PC-3 (cell line): ENCODE data around the gene TMEM87B.

Source experiments
- EZH2 ChIP-seq: fragments of 300-600 bp; sonication (generic); IDR thresholded peaks from one replicate; pipeline ENCODE4 v1.6.1; 2017; ENCODE audit warnings: antibody characterized with exemption, mild to moderate bottlenecking, low read length; ENCODE audit not compliant: unreplicated experiment
- EZH2phosphoT487 ChIP-seq: fragments of 300-600 bp; sonication (generic); IDR thresholded peaks from 2 replicates; pipeline ENCODE4 v1.6.1; 2018; ENCODE audit warnings: mild to moderate bottlenecking, antibody characterized with exemption, low read length, borderline replicate concordance
- TF ChIP-seq, protein P1 (sequence below): fragments of 300-600 bp; sonication (generic); conservative IDR thresholded peaks from 2 replicates; pipeline ENCODE4 v1.5.1; 2017; ENCODE audit warnings: antibody characterized with exemption, low read depth, mild to moderate bottlenecking, low read length

DNA sequence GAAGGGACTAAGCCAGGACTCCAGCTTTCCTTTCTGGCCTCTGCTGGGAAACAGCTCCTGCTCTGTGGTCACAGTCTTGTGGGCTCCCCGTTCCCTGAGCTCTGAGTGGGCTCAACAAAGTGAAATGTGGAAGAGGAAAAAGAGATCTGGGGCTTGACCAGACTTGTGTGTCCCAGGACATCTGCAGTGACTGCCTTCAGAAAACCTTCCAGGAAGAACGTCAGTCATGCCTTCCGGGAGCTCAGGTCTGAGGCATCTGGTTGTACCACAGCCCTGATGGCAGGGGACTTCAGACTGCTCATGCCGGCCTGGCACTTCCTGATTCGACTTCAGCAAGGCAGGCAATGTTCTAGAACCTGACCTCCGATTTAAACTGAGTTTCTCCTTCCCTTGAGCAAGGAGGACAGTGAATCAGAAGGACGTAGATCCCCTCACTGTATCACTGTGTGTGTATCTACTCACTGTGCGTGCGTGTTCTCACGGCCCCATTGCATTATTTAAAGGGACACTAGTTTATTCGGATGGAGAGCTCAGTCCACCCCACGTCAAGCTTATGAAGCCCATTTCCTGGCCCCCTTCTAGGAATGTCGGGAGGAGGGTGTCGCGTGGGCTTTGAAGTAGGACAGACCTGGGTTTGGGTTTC, 82.6 kb downstream of the TMEM87B start:
- TF ChIP-seq, protein P1, sequence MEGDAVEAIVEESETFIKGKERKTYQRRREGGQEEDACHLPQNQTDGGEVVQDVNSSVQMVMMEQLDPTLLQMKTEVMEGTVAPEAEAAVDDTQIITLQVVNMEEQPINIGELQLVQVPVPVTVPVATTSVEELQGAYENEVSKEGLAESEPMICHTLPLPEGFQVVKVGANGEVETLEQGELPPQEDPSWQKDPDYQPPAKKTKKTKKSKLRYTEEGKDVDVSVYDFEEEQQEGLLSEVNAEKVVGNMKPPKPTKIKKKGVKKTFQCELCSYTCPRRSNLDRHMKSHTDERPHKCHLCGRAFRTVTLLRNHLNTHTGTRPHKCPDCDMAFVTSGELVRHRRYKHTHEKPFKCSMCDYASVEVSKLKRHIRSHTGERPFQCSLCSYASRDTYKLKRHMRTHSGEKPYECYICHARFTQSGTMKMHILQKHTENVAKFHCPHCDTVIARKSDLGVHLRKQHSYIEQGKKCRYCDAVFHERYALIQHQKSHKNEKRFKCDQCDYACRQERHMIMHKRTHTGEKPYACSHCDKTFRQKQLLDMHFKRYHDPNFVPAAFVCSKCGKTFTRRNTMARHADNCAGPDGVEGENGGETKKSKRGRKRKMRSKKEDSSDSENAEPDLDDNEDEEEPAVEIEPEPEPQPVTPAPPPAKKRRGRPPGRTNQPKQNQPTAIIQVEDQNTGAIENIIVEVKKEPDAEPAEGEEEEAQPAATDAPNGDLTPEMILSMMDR, result no peak
- TF ChIP-seq EZH2phosphoT487, result no peak
- TF ChIP-seq EZH2, result no peak
